ENCODE measurements around the gene RALBP1. TPM values are rescaled to one million over a fixed set of nuclear protein-coding genes. Genes with fewer than 3 reads are reported as not detected.

Gene RALBP1
- total and polyA plus RNA-seq, 9 of the 15 experiments (the other 6 are each of a cell fraction or from before 2014, with no cell fraction given) = 10.9 to 70.0 (median 61.3) TPM

- TF ChIP-seq CTCF (IDR thresholded peaks at IDR 0.05 in 2 of 3, conservative IDR thresholded peaks at IDR 0.05 in 1 of 3; ENCODE audit: insufficient read depth in 2 of 3, low read depth in 1 of 3, low read length in 3 of 3) (peak; percentile 63 to 92 (median 89); a peak in 5 of 6 replicates), POLR3A (IDR thresholded peaks at IDR 0.05; ENCODE audit: borderline replicate concordance, extremely low read depth, insufficient read depth, insufficient read length) (no peak), SMAD2 (IDR thresholded peaks at IDR 0.05; ENCODE audit: low read depth, low read length) (no peak), FOXK2 (conservative IDR thresholded peaks at IDR 0.05 in 1 of 2, IDR thresholded peaks at IDR 0.05 in 1 of 2; ENCODE audit: low read depth in 2 of 2) (0 out of 4 replicates have a peak, but pooled peaks of 1 of the 2 experiments have one; percentile 47), XRCC4 (IDR thresholded peaks at IDR 0.05; ENCODE audit: extremely low read depth, insufficient read depth, insufficient read length) (no peak), TRIM25 (IDR thresholded peaks at IDR 0.05; ENCODE audit: borderline replicate concordance) (no peak), CBX3 (IDR thresholded peaks at IDR 0.05; ENCODE audit: borderline replicate concordance in 1 of 2, low read length in 2 of 2) (peak in 1 of 2 experiments; percentile 73; a peak in 1 of 3 replicates)
These were observed 41.2 kb downstream of the RALBP1 start (continued) for GRCh38 chr18:9516437-9517064.

Measured in K562 (cell line).